B cell (primary cell): ENCODE measurements around the gene ZFYVE9. TPM values are rescaled to one million over a fixed set of nuclear protein-coding genes. Genes with fewer than 3 reads are reported as not detected.

Source experiments
- ATAC-seq: fragments of 200-7000 bp; cut with Tn5 transposase; one replicate; pipeline ENCODE4 v1.10.0; 2021; ENCODE audit warnings: low read depth, mild to moderate bottlenecking, moderate number of reproducible peaks, moderate library complexity
- CTCF ChIA-PET: fragments of 350-600 bp; sonication (Branson Sonifier 250); formaldehyde crosslinking; loops from one replicate; lab custom pipeline; 2021; ENCODE audit warnings: antibody characterized with exemption, inconsistent platforms; lab: Charles Lee
- POLR2A ChIA-PET: fragments of 350-600 bp; sonication (Branson Sonifier 250); formaldehyde crosslinking; loops from one replicate; lab custom pipeline; 2021; ENCODE audit warnings: antibody characterized with exemption; lab: Charles Lee
- DNase-seq: peaks from one replicate; pipeline ENCODE4 v3.0.0; 2013
- H2AFZ ChIP-seq: 2 replicates; pipeline ENCODE4 v1.6.1; 2012; ENCODE audit warnings: mild to moderate bottlenecking, low read depth, low read length; ENCODE audit not compliant: insufficient read depth, poor library complexity, severe bottlenecking
- H3K27ac ChIP-seq, 2 donors: 1 replicate in 1 of 2; 2 replicates in 1 of 2; pipeline ENCODE4 v1.5.1; 2012 to 2013; ENCODE audit warnings: low read length in 2 of 2, mild to moderate bottlenecking in 2 of 2, moderate library complexity in 1 of 2
- H3K27me3 ChIP-seq, 4 experiments: fragments of 200-600 bp in 1 of 4; sonication (generic) in 1 of 4; replicated peaks in 1 of 4; 1 replicate in 2 of 4; 2 replicates in 2 of 4; pipeline versions ENCODE4 v1.6.1 to v1.7.0; 2013 to 2016; ENCODE audit warnings: low read length in 3 of 4, mild to moderate bottlenecking in 2 of 4, mixed read lengths in 1 of 4, moderate library complexity in 1 of 4; ENCODE audit not compliant: insufficient read depth in 4 of 4, control insufficient read depth in 3 of 4; ENCODE audit errors: control extremely low read depth in 1 of 4
- H3K36me3 ChIP-seq, 2 experiments: replicated peaks in 1 of 2; 1 replicate in 1 of 2; 2 replicates in 1 of 2; pipeline versions ENCODE4 v1.6.1 to v1.7.1; 2013; ENCODE audit warnings: low read length in 1 of 2; ENCODE audit not compliant: insufficient read depth in 2 of 2, control insufficient read depth in 1 of 2; ENCODE audit errors: control extremely low read depth in 1 of 2, extremely low read depth in 1 of 2
- H3K4me1 ChIP-seq, 2 donors: fragments of 200-600 bp in 1 of 2; sonication (generic) in 1 of 2; 1 replicate in 1 of 2; 2 replicates in 1 of 2; pipeline versions ENCODE4 v1.5.1 to v1.6.1; 2013 to 2017; ENCODE audit warnings: low read length in 2 of 2; ENCODE audit not compliant: control insufficient read depth in 2 of 2, insufficient read depth in 2 of 2
- H3K4me2 ChIP-seq: replicated peaks from 2 replicates; pipeline ENCODE3; 2012; ENCODE audit warnings: mild to moderate bottlenecking, low read depth, low read length; ENCODE audit not compliant: poor library complexity, severe bottlenecking
- H3K4me3 ChIP-seq, 5 experiments: fragments of 200-600 bp in 1 of 5; sonication (generic) in 1 of 5; 1 replicate in 3 of 5; 2 replicates in 2 of 5; pipeline versions ENCODE4 v1.5.1 to v1.7.0; 2011 to 2016; ENCODE audit warnings: low read length in 4 of 5, mild to moderate bottlenecking in 4 of 5, low read depth in 2 of 5, control low read depth in 1 of 5, moderate library complexity in 1 of 5; ENCODE audit not compliant: insufficient read depth in 1 of 5; ENCODE audit errors: control extremely low read depth in 1 of 5, extremely low read depth in 1 of 5
- H3K79me2 ChIP-seq: fragments of 200-600 bp; sonication (generic); one replicate; pipeline ENCODE4 v1.6.0; 2016; ENCODE audit warnings: low read length; ENCODE audit not compliant: control insufficient read depth, insufficient read depth
- H3K9ac ChIP-seq: fragments of 200-600 bp; sonication (generic); 2 replicates; pipeline ENCODE4 v1.6.1; 2017; ENCODE audit warnings: mild to moderate bottlenecking, low read length, moderate library complexity
- H3K9me3 ChIP-seq, 3 donors: one replicate each; pipeline versions ENCODE4 v1.6.1 to v1.7.1; 2013; ENCODE audit warnings: low read length in 2 of 3; ENCODE audit not compliant: control insufficient read depth in 2 of 3, insufficient read depth in 1 of 3; ENCODE audit errors: control extremely low read depth in 1 of 3
- H4K20me1 ChIP-seq: 2 replicates; pipeline ENCODE4 v1.6.0; 2012; ENCODE audit warnings: mild to moderate bottlenecking, low read length; ENCODE audit not compliant: insufficient read depth, control insufficient read depth, poor library complexity, severe bottlenecking
- H3K27ac Mint-ChIP-seq: one replicate; pipeline ENCODE4 v1.8.0; 2021; ENCODE audit warnings: mixed read lengths
- H3K27me3 Mint-ChIP-seq: one replicate; pipeline ENCODE4 v1.8.0; 2021; ENCODE audit warnings: mixed read lengths
- H3K4me1 Mint-ChIP-seq: one replicate; pipeline ENCODE4 v1.8.0; 2021; ENCODE audit warnings: mixed read lengths
- H3K4me3 Mint-ChIP-seq: one replicate; pipeline ENCODE4 v1.8.0; 2021; ENCODE audit warnings: mixed read lengths
- H3K9me3 Mint-ChIP-seq: one replicate; pipeline ENCODE4 v1.8.0; 2022; ENCODE audit warnings: mixed read lengths; ENCODE audit not compliant: insufficient read depth
- EZH2 ChIP-seq: IDR thresholded peaks from 2 replicates; pipeline ENCODE4 v1.6.1; 2012; ENCODE audit warnings: borderline replicate concordance, low read depth, mild to moderate bottlenecking, moderate library complexity, low read length; ENCODE audit not compliant: insufficient read depth, poor library complexity, severe bottlenecking
- WGBS: methylation state at CpG from one replicate; pipeline ENCODE4 v1.1.5; 2013; ENCODE audit warnings: missing lambda C conversion rate; ENCODE audit not compliant: insufficient coverage; 5-methylcytosine and 5-hydroxymethylcytosine counted together
- intact Hi-C: fragments of 100-400 bp; cut with micrococcal nuclease; formaldehyde crosslinking; loops from one replicate; pipeline ENCODE4 v1.10.0; 2022
- polyA plus RNA-seq: library from polyadenylated mRNA; depleted of rRNA; stranded (reverse); fragments of >200 nt; gene quantifications from 2 replicates; pipeline ENCODE4 v1.2.3, GENCODE V29; 2012
- total RNA-seq, 2 donors: library from RNA; stranded (reverse); fragments of 120-200 nt in 1 of 2; gene quantifications; 1 replicate in 1 of 2; 2 replicates in 1 of 2; pipeline versions ENCODE4 v1.2.3 to v1.2.4, GENCODE V29; 2013 to 2022
- TF ChIP-seq, protein P1 (sequence below): fragments of 200-600 bp; IDR thresholded peaks from one replicate; pipeline ENCODE4 v1.8.0; 2022; ENCODE audit warnings: antibody characterized with exemption, mild to moderate bottlenecking

Gene ZFYVE9
- total and polyA plus RNA-seq, 2 donors (not counting 1 experiment from before 2014, with no cell fraction given), result 0.16 to 3.3 TPM

DNA sequence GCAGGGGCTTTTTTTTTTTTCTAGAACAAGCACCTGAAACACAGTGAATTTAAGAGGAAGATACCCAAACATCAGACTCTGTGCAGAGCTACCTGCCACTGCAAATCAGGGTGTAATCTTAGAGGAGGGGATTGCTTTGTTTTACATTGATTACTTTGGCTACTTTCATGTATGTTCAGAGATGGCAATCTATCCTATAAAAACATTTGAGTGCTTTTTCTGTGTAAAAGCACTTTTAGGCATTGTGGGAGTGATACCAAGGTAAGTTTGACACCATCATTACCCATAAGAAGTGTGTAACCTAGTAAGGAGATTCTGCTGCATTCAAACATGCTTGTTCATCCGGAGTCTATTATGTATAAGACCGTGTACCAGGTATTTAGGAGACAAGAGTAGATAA, 50.1 kb downstream of the ZFYVE9 start:
- Histone ChIP-seq H3K4me3 (no peak overlapping the region), H3K9ac (no peak overlapping the region), H3K4me2 (no peak overlapping the region), H3K27me3 (peaks cover 0 to 6% (median 0%) of the 10 kb centered on the region in 4 experiments), H4K20me1 (no peaks in the 10 kb centered on the region), H3K9me3 (no peaks in the 10 kb centered on the region), H2AFZ (no peak overlapping the region), H3K79me2 (no peaks in the 10 kb centered on the region), H3K36me3 (no peaks in the 10 kb centered on the region), H3K27ac (no peak overlapping the region), H3K4me1 (no peaks in the 10 kb centered on the region)
- Mint-ChIP-seq H3K27ac (no peak overlapping the region), H3K27me3 (peaks cover 19% of the 10 kb centered on the region), H3K4me3 (no peak overlapping the region), H3K9me3 (no peaks in the 10 kb centered on the region), H3K4me1 (no peaks in the 10 kb centered on the region)
- no peak for DNase-seq
- no peak for TF ChIP-seq EZH2
- TF ChIP-seq, protein P1, sequence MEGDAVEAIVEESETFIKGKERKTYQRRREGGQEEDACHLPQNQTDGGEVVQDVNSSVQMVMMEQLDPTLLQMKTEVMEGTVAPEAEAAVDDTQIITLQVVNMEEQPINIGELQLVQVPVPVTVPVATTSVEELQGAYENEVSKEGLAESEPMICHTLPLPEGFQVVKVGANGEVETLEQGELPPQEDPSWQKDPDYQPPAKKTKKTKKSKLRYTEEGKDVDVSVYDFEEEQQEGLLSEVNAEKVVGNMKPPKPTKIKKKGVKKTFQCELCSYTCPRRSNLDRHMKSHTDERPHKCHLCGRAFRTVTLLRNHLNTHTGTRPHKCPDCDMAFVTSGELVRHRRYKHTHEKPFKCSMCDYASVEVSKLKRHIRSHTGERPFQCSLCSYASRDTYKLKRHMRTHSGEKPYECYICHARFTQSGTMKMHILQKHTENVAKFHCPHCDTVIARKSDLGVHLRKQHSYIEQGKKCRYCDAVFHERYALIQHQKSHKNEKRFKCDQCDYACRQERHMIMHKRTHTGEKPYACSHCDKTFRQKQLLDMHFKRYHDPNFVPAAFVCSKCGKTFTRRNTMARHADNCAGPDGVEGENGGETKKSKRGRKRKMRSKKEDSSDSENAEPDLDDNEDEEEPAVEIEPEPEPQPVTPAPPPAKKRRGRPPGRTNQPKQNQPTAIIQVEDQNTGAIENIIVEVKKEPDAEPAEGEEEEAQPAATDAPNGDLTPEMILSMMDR, result no peak
- intact Hi-C loops, result no loop called here
- CTCF ChIA-PET, result no interaction called here
- WGBS, result no CpG with 5 or more reads among the region's 2 CpGs
- ATAC-seq, result no peak
- POLR2A ChIA-PET, result no interaction called here

GRCh38 chr1:52192436-52192835, 50.5 kb downstream of the ZFYVE9 start:
- Mint-ChIP-seq H3K9me3 (no peaks in the 10 kb centered on the region), H3K4me1 (no peaks in the 10 kb centered on the region), H3K27me3 (peaks cover 19% of the 10 kb centered on the region), H3K4me3 (no peak overlapping the region), H3K27ac (no peak overlapping the region)
- no peak overlapping the region for H2AFZ ChIP-seq
- no peaks in the 10 kb centered on the region for H4K20me1 ChIP-seq
- H3K9ac ChIP-seq, result no peak overlapping the region
- no peak for TF ChIP-seq EZH2
- TF ChIP-seq, protein P1, result no peak
- H3K9me3 ChIP-seq, result peaks cover 0 to 1% (median 0%) of the 10 kb centered on the region in 3 donors
- no peak overlapping the region for H3K4me3 ChIP-seq
- no peak overlapping the region for H3K4me2 ChIP-seq
- H3K27ac ChIP-seq, result no peak overlapping the region
- intact Hi-C loops, result no loop called here
- H3K4me1 ChIP-seq, result no peaks in the 10 kb centered on the region
- no peaks in the 10 kb centered on the region for H3K79me2 ChIP-seq
- H3K36me3 ChIP-seq, result no peaks in the 10 kb centered on the region
- ATAC-seq, result no peak
- ChIA-PET CTCF (no interaction called here), POLR2A (no interaction called here)
- no peak for DNase-seq
- H3K27me3 ChIP-seq, result peaks cover 0 to 6% (median 0%) of the 10 kb centered on the region in 4 experiments
- WGBS, result no CpG with 5 or more reads among the region's 1 CpG
